HepG2 (cell line): ENCODE measurements around the gene DGCR8. TPM values are rescaled to one million over a fixed set of nuclear protein-coding genes. Genes with fewer than 3 reads are reported as not detected.

Source experiments
- ATAC-seq: fragments of 200-7000 bp; cut with Tn5 transposase; 3 replicates; pipeline ENCODE4 v1.9.1; 2020; ENCODE audit warnings: mild to moderate bottlenecking, moderate library complexity
- BruUV-seq: library from RNA; stranded (reverse); fragments of 400-500 nt; replicated peaks from 2 replicates; lab custom pipeline; 2021; lab: Mats Ljungman, UMichigan
- CTCF ChIA-PET: fragments of 300-600 bp; formaldehyde crosslinking; extraction: SDS; loops from one replicate; lab custom pipeline; 2021; ENCODE audit warnings: low total read pairs, inconsistent platforms, low intra/inter-chr PET ratio; lab: Yijun Ruan, JAX
- POLR2A ChIA-PET: fragments of 350-600 bp; sonication (Branson Sonifier 250); formaldehyde crosslinking; loops from one replicate; lab custom pipeline; 2020; ENCODE audit warnings: antibody characterized with exemption, inconsistent platforms; lab: Yijun Ruan, JAX
- DNase-seq: peaks from one replicate; pipeline ENCODE4 v3.0.0-alpha.2; 2015; ENCODE audit warnings: low spot score
- FAIRE-seq: peaks from 3 replicates; lab custom pipeline; 2011; peaks lifted over from hg19 to GRCh38; lab: Jason Lieb, UNC
- H2AFZ ChIP-seq: one replicate; pipeline ENCODE4 v1.6.1; 2011; ENCODE audit warnings: low read length, inconsistent platforms
- H3K27ac ChIP-seq: fragments of 300-600 bp; 3 replicates; pipeline ENCODE4 v1.8.0; 2011; ENCODE audit warnings: mixed run types, mild to moderate bottlenecking, mixed read lengths, low read length, inconsistent platforms; ENCODE audit not compliant: insufficient read depth; ENCODE audit errors: extremely low read length
- H3K27me3 ChIP-seq, 2 experiments: fragments of 200-600 bp in 1 of 2; 2 replicates in 1 of 2; 3 replicates in 1 of 2; pipeline versions ENCODE4 v1.6.0 to v1.8.0; 2011; ENCODE audit warnings: low read length in 2 of 2, mild to moderate bottlenecking in 2 of 2, moderate library complexity in 2 of 2, inconsistent platforms in 1 of 2; ENCODE audit not compliant: insufficient read depth in 2 of 2, control insufficient read depth in 1 of 2
- H3K36me3 ChIP-seq, 2 experiments: fragments of 200-600 bp in 1 of 2; replicated peaks in 1 of 2; 2 replicates in 1 of 2; 3 replicates in 1 of 2; pipeline versions ENCODE4 v1.5.1 to v1.8.0; 2011; ENCODE audit warnings: low read length in 2 of 2, inconsistent platforms in 1 of 2; ENCODE audit not compliant: insufficient read depth in 2 of 2, control insufficient read depth in 1 of 2
- H3K4me1 ChIP-seq: 2 replicates; pipeline ENCODE4 v1.5.1; 2012; ENCODE audit warnings: low read length, inconsistent platforms; ENCODE audit not compliant: insufficient read depth
- H3K4me2 ChIP-seq: 2 replicates; pipeline ENCODE4 v1.6.0; 2011; ENCODE audit warnings: low read depth, low read length, inconsistent platforms
- H3K4me3 ChIP-seq, 3 experiments: fragments of 200-600 bp in 1 of 3; sonication (generic), shearing (Covaris generic) in 1 of 3; replicated peaks in 1 of 3; 2 replicates each; pipeline ENCODE4 v1.5.1; 2011 to 2016; ENCODE audit warnings: low read length in 3 of 3, inconsistent platforms in 2 of 3, low read depth in 2 of 3, mild to moderate bottlenecking in 2 of 3, control low read depth in 1 of 3, mixed read lengths in 1 of 3; ENCODE audit not compliant: insufficient read depth in 1 of 3
- H3K79me2 ChIP-seq: one replicate; pipeline ENCODE4 v1.6.1; 2011; ENCODE audit warnings: low read length, inconsistent platforms; ENCODE audit not compliant: insufficient read depth
- H3K9ac ChIP-seq: 2 replicates; pipeline ENCODE4 v1.6.0; 2011; ENCODE audit warnings: mild to moderate bottlenecking, low read depth, low read length, inconsistent platforms; ENCODE audit not compliant: insufficient read depth
- H3K9me3 ChIP-seq: 2 replicates; pipeline ENCODE4 v1.5.1; 2012; ENCODE audit warnings: mild to moderate bottlenecking, low read length
- H4K20me1 ChIP-seq: 2 replicates; pipeline ENCODE4 v1.6.0; 2011; ENCODE audit warnings: inconsistent platforms, mild to moderate bottlenecking, low read length, moderate library complexity; ENCODE audit not compliant: insufficient read depth
- GZF1 ChIP-seq: sonication (generic); formaldehyde crosslinking; IDR thresholded peaks from 2 replicates; pipeline ENCODE4 v1.5.1; 2020; ENCODE audit warnings: mild to moderate bottlenecking, missing genetic modification reagents
- HNRNPH1 ChIP-seq: fragments of 200-400 bp; formaldehyde crosslinking; optimal IDR thresholded peaks from 2 replicates; pipeline ENCODE3; 2017; ENCODE audit warnings: mild to moderate bottlenecking, low read depth, low read length
- KLF11 ChIP-seq: IDR thresholded peaks from 2 replicates; pipeline ENCODE4 v1.6.1; 2016; ENCODE audit warnings: missing compliant biosample characterization
- SALL1 ChIP-seq: sonication (generic); formaldehyde crosslinking; IDR thresholded peaks from 2 replicates; pipeline ENCODE4 v1.8.0; 2022; ENCODE audit warnings: mild to moderate bottlenecking, missing genetic modification reagents
- ZFP36L1 ChIP-seq: sonication (generic); formaldehyde crosslinking; IDR thresholded peaks from 2 replicates; pipeline ENCODE4 v1.8.0; 2022; ENCODE audit warnings: mild to moderate bottlenecking, missing genetic modification reagents, moderate library complexity
- ZNF260 ChIP-seq: sonication (generic); formaldehyde crosslinking; IDR thresholded peaks from 2 replicates; pipeline ENCODE4 v1.4.0; 2020; ENCODE audit warnings: missing genetic modification reagents, low read depth, mild to moderate bottlenecking, borderline replicate concordance
- ZNF782 ChIP-seq: sonication (generic); formaldehyde crosslinking; IDR thresholded peaks from 2 replicates; pipeline ENCODE4 v1.4.0; 2020; ENCODE audit warnings: missing genetic modification reagents, mild to moderate bottlenecking, borderline replicate concordance
- WGBS: methylation state at CpG from one replicate; pipeline ENCODE4 v1.1.6; 2017; ENCODE audit warnings: low lambda C conversion rate; 5-methylcytosine and 5-hydroxymethylcytosine counted together
- in situ Hi-C: cut with HindIII; loops from 2 replicates; pipeline ENCODE4 v1.10.0; 2017; ENCODE audit warnings: low pct_unique_long_range_greater_than_20kb; ENCODE audit not compliant: extremely low pct_ligation_motif_present
- intact Hi-C: fragments of 100-400 bp; cut with micrococcal nuclease; formaldehyde crosslinking; loops from one replicate; pipeline ENCODE4 v1.10.0; 2022; ENCODE audit not compliant: unreplicated experiment
- polyA plus RNA-seq, 8 experiments: library from polyadenylated mRNA; depleted of rRNA in 3 of 8; stranded (reverse) in 7 of 8; unstranded in 1 of 8; fragments of >200 nt; fragmentation: Illumina TruSeq in 4 of 8; extraction: Trizol in 4 of 8; gene quantifications; 2 replicates each; pipeline versions ENCODE4 v1.2.1 to v1.2.3, GENCODE V29; 2011 to 2016; ENCODE audit warnings: low read depth in 4 of 8, missing spikeins in 1 of 8, mixed read lengths in 1 of 8; ENCODE audit not compliant: insufficient read depth in 1 of 8
- total RNA-seq, 5 experiments: library from RNA; depleted of rRNA; stranded (reverse); fragments of >200 nt; fragmentation: Illumina TruSeq; extraction: Trizol; gene quantifications; 2 replicates each; pipeline ENCODE4 v1.2.3, GENCODE V29; 2016; ENCODE audit warnings: low read depth in 1 of 5
- TF ChIP-seq, protein P1 (sequence below): sonication (generic); formaldehyde crosslinking; IDR thresholded peaks from 2 replicates; pipeline ENCODE4 v1.5.1; 2020; ENCODE audit warnings: missing genetic modification reagents, mild to moderate bottlenecking, borderline replicate concordance
- TF ChIP-seq, protein P2 (sequence below): sonication (generic); formaldehyde crosslinking; IDR thresholded peaks from 2 replicates; pipeline ENCODE4 v1.4.0; 2020; ENCODE audit warnings: missing genetic modification reagents

DGCR8 gene
- total and polyA plus RNA-seq, 2 of the 13 experiments (the other 11 are each of a cell fraction or from before 2014, with no cell fraction given), result 10.2 to 23.2 TPM

GRCh38 chr22:20154602-20155187 lies 74.7 kb downstream of the DGCR8 start:
- Histone ChIP-seq H3K9ac (no peak overlapping the region), H3K27ac (no peak overlapping the region), H3K4me3 (no peak overlapping the region), H3K9me3 (no peaks in the 10 kb centered on the region), H3K36me3 (no peaks in the 10 kb centered on the region), H3K4me1 (no peaks in the 10 kb centered on the region), H2AFZ (no peak overlapping the region), H3K27me3 (peaks cover 17 to 49% of the 10 kb centered on the region in 2 experiments), H3K4me2 (no peak overlapping the region), H4K20me1 (no peaks in the 10 kb centered on the region), H3K79me2 (no peaks in the 10 kb centered on the region)
- ATAC-seq (no peak), DNase-seq (no peak), FAIRE-seq (no peak)
- BruUV-seq, result no TSS peak
- intact Hi-C loops, result no loop called here
- ChIA-PET CTCF (no interaction called here), POLR2A (no interaction called here)
- WGBS, result 10% methylated on average over 3 of the region's 14 CpGs
- no peak for TF ChIP-seq SALL1 (CRISPR knock-in tag)
- no peak for TF ChIP-seq HNRNPH1
- TF ChIP-seq ZNF782, result no peak
- no peak for TF ChIP-seq GZF1
- TF ChIP-seq ZNF260 (CRISPR knock-in tag), result no peak
- TF ChIP-seq, protein P1, sequence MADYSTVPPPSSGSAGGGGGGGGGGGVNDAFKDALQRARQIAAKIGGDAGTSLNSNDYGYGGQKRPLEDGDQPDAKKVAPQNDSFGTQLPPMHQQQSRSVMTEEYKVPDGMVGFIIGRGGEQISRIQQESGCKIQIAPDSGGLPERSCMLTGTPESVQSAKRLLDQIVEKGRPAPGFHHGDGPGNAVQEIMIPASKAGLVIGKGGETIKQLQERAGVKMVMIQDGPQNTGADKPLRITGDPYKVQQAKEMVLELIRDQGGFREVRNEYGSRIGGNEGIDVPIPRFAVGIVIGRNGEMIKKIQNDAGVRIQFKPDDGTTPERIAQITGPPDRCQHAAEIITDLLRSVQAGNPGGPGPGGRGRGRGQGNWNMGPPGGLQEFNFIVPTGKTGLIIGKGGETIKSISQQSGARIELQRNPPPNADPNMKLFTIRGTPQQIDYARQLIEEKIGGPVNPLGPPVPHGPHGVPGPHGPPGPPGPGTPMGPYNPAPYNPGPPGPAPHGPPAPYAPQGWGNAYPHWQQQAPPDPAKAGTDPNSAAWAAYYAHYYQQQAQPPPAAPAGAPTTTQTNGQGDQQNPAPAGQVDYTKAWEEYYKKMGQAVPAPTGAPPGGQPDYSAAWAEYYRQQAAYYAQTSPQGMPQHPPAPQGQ, result no peak
- no peak for TF ChIP-seq KLF11 (CRISPR knock-in tag)
- TF ChIP-seq, protein P2, sequence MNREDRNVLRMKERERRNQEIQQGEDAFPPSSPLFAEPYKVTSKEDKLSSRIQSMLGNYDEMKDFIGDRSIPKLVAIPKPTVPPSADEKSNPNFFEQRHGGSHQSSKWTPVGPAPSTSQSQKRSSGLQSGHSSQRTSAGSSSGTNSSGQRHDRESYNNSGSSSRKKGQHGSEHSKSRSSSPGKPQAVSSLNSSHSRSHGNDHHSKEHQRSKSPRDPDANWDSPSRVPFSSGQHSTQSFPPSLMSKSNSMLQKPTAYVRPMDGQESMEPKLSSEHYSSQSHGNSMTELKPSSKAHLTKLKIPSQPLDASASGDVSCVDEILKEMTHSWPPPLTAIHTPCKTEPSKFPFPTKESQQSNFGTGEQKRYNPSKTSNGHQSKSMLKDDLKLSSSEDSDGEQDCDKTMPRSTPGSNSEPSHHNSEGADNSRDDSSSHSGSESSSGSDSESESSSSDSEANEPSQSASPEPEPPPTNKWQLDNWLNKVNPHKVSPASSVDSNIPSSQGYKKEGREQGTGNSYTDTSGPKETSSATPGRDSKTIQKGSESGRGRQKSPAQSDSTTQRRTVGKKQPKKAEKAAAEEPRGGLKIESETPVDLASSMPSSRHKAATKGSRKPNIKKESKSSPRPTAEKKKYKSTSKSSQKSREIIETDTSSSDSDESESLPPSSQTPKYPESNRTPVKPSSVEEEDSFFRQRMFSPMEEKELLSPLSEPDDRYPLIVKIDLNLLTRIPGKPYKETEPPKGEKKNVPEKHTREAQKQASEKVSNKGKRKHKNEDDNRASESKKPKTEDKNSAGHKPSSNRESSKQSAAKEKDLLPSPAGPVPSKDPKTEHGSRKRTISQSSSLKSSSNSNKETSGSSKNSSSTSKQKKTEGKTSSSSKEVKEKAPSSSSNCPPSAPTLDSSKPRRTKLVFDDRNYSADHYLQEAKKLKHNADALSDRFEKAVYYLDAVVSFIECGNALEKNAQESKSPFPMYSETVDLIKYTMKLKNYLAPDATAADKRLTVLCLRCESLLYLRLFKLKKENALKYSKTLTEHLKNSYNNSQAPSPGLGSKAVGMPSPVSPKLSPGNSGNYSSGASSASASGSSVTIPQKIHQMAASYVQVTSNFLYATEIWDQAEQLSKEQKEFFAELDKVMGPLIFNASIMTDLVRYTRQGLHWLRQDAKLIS (CRISPR knock-in tag), result no peak
- TF ChIP-seq ZFP36L1 (CRISPR knock-in tag), result no peak
- in situ Hi-C loops, result loop anchor here (5.0 to 25.0 kb wide), 3 partner anchors 80 to 1192 kb away; no protein-coding TSS in a partner anchor
